Activated CD4-positive, alpha-beta T cell treated with anti-CD3 and anti-CD28 coated beads, Interleukin-2, Interleukin-4, amounts not matched to agents 100 ng/mL and 50 ng/mL, durations not matched to agents 16 hours and 8 hours (primary cell): ENCODE data around the gene SPATA31C2.
"Not testable (repeated sequence)": the region's sequence is repeated elsewhere in the genome, so short reads cannot be mapped to it uniquely, and the experiment has no call there.

Source experiments
- DNase-seq: peaks from one replicate; pipeline ENCODE4 v3.0.0-alpha.2; 2020; ENCODE audit warnings: low spot score

SPATA31C2 gene

GRCh38 chr9:88123413-88123812 is 14.9 kb downstream of the SPATA31C2 start:
- DNase-seq = not testable (repeated sequence)

GRCh38 chr9:88118121-88118520 is 20.2 kb downstream of the SPATA31C2 start:
- DNase-seq = not testable (repeated sequence)

- not testable (repeated sequence) for DNase-seq
These were observed 23.2 kb downstream of the SPATA31C2 start for GRCh38 chr9:88114968-88115612.

- DNase-seq = not testable (repeated sequence)
These were observed 23.9 kb downstream of the SPATA31C2 start for GRCh38 chr9:88114283-88114967.

GRCh38 chr9:88113156-88114130 is 24.8 kb downstream of the SPATA31C2 start:
- DNase-seq = not testable (repeated sequence)

GRCh38 chr9:88110026-88110425 is 28.2 kb downstream of the SPATA31C2 start:
- no peak for DNase-seq

GRCh38 chr9:88108779-88109178 is 29.5 kb downstream of the SPATA31C2 start:
- no peak for DNase-seq

GRCh38 chr9:88106492-88106891 is 31.8 kb downstream of the SPATA31C2 start:
- DNase-seq = no peak

- no peak for DNase-seq
These were observed 45.4 kb downstream of the SPATA31C2 start for GRCh38 chr9:88092797-88093331.

- DNase-seq = no peak
These were observed 48.1 kb downstream of the SPATA31C2 start for GRCh38 chr9:88090151-88090581.

- no peak for DNase-seq
These were observed 50.4 kb downstream of the SPATA31C2 start for GRCh38 chr9:88087906-88088305.

GRCh38 chr9:88085476-88085875 is 52.8 kb downstream of the SPATA31C2 start:
- DNase-seq = no peak

- DNase-seq = no peak
These were observed 53.7 kb downstream of the SPATA31C2 start for GRCh38 chr9:88084357-88085183.
